SU-DHL-6 (cell line): ENCODE results near the gene IL12RB2.

ENCODE experiments used
- CTCF ChIP-seq: fragments of 200-600 bp; sonication (generic); IDR thresholded peaks from one replicate; pipeline ENCODE4 v1.5.1; 2017; ENCODE audit warnings: antibody characterized with exemption, mild to moderate bottlenecking, low read length, moderate library complexity; ENCODE audit not compliant: insufficient read depth, poor library complexity, severe bottlenecking
- EZH2phosphoT487 ChIP-seq: fragments of 200-600 bp; sonication (generic), shearing (Covaris generic); conservative IDR thresholded peaks from 2 replicates; pipeline ENCODE4 v1.6.1; 2018; ENCODE audit warnings: mild to moderate bottlenecking, antibody characterized with exemption, low read length, moderate library complexity, mixed read lengths

- TF ChIP-seq CTCF (no peak), EZH2phosphoT487 (no peak)
Measured at GRCh38 chr1:67270541-67270940, 37.1 kb upstream of the IL12RB2 start.
